Activated CD4-positive, alpha-beta T cell treated with anti-CD3 and anti-CD28 coated beads for 36 hours (primary cell): Measurements from ENCODE around the gene KANSL3. TPM values are rescaled to one million over a fixed set of nuclear protein-coding genes. Genes with fewer than 3 reads are reported as not detected.
A peak's percentile ranks its signal among the peaks of the same experiment; 100 is the strongest.
"Not testable (repeated sequence)": the region's sequence is repeated elsewhere in the genome, so short reads cannot be mapped to it uniquely, and the experiment has no call there.

Source experiments
- ATAC-seq: fragments of 200-7000 bp; cut with Tn5 transposase; one replicate; pipeline ENCODE4 v1.10.0; 2021; ENCODE audit warnings: mild to moderate bottlenecking, moderate library complexity
- CTCF ChIA-PET: fragments of 350-600 bp; sonication (Branson Sonifier 250); formaldehyde crosslinking; loops from one replicate; lab custom pipeline; 2021; ENCODE audit warnings: antibody characterized with exemption; lab: Charles Lee
- POLR2A ChIA-PET: fragments of 350-600 bp; sonication (Branson Sonifier 250); formaldehyde crosslinking; loops from one replicate; lab custom pipeline; 2021; ENCODE audit warnings: antibody characterized with exemption, inconsistent platforms; lab: Charles Lee
- DNase-seq: peaks from one replicate; pipeline ENCODE4 v3.0.0-alpha.2; 2020
- H3K27ac Mint-ChIP-seq: one replicate; pipeline ENCODE4 v1.8.0; 2021; ENCODE audit warnings: mixed read lengths
- H3K27me3 Mint-ChIP-seq: one replicate; pipeline ENCODE4 v1.8.0; 2021; ENCODE audit warnings: mixed read lengths
- H3K36me3 Mint-ChIP-seq: one replicate; pipeline ENCODE4 v1.8.0; 2021; ENCODE audit warnings: low read depth, mixed read lengths
- H3K4me1 Mint-ChIP-seq: one replicate; pipeline ENCODE4 v1.8.0; 2021; ENCODE audit warnings: mixed read lengths
- H3K4me3 Mint-ChIP-seq: one replicate; pipeline ENCODE4 v1.8.0; 2021; ENCODE audit warnings: mild to moderate bottlenecking, moderate library complexity, mixed read lengths
- H3K9me3 Mint-ChIP-seq: one replicate; pipeline ENCODE4 v1.8.0; 2021; ENCODE audit warnings: low read depth, mixed read lengths
- intact Hi-C, 2 experiments: fragments of 100-400 bp; cut with DNase I in 1 of 2; cut with micrococcal nuclease in 1 of 2; formaldehyde crosslinking; loops; one replicate each; pipeline versions ENCODE4 v1.14.2 to v1.15.1; 2022 to 2024; cut with DNase I, micrococcal nuclease
- total RNA-seq, 2 experiments: library from RNA; stranded (reverse); gene quantifications; one replicate each; pipeline ENCODE4 v1.2.3, GENCODE V29; 2021

KANSL3 gene
- total RNA-seq, 2 experiments from 2014 or later = 33.9 to 39.1 TPM

GRCh38 chr2:96579422-96579821, 58.7 kb downstream of the KANSL3 start:
- Mint-ChIP-seq H3K9me3 (no peaks in the 10 kb centered on the region), H3K4me1 (no peaks in the 10 kb centered on the region), H3K27me3 (no peaks in the 10 kb centered on the region), H3K36me3 (peaks cover 2% of the 10 kb centered on the region), H3K4me3 (no peak overlapping the region), H3K27ac (no peak overlapping the region)
- ChIA-PET POLR2A (no interaction called here), CTCF (interaction anchor here (0.6 to 1.2 kb wide), 3 partner anchors 9 to 120 kb away, joined by 3 to 5 read pairs (median 3); no protein-coding TSS in a partner anchor)
- ATAC-seq (no peak), DNase-seq (no peak)
- intact Hi-C loops = no loop called here

GRCh38 chr2:96578731-96579130, 59.4 kb downstream of the KANSL3 start:
- ATAC-seq (no peak), DNase-seq (no peak)
- POLR2A ChIA-PET = no interaction called here
- H3K27me3 Mint-ChIP-seq = no peaks in the 10 kb centered on the region
- no peak overlapping the region for H3K4me3 Mint-ChIP-seq
- no peak overlapping the region for H3K27ac Mint-ChIP-seq
- H3K9me3 Mint-ChIP-seq = no peaks in the 10 kb centered on the region
- CTCF ChIA-PET = interaction anchor here (1.0 to 1.3 kb wide), 3 partner anchors 9 to 22 kb away, joined by 3 to 4 read pairs (median 3); no protein-coding TSS in a partner anchor
- no peaks in the 10 kb centered on the region for H3K36me3 Mint-ChIP-seq
- intact Hi-C loops = no loop called here
- no peaks in the 10 kb centered on the region for H3K4me1 Mint-ChIP-seq

- POLR2A ChIA-PET = no interaction called here
- Mint-ChIP-seq H3K36me3 (no peaks in the 10 kb centered on the region), H3K9me3 (no peaks in the 10 kb centered on the region), H3K27me3 (no peaks in the 10 kb centered on the region), H3K27ac (no peak overlapping the region), H3K4me1 (no peaks in the 10 kb centered on the region), H3K4me3 (no peak overlapping the region)
- ATAC-seq (no peak), DNase-seq (no peak)
- CTCF ChIA-PET = interaction anchor here (1.1 to 1.3 kb wide), 2 partner anchors 16 to 48 kb away, joined by 3 to 4 read pairs; no protein-coding TSS in a partner anchor
- intact Hi-C loops = no loop called here
Observed at GRCh38 chr2:96577501-96577900, 60.6 kb downstream of the KANSL3 start.

GRCh38 chr2:96575785-96576456, 62.2 kb downstream of the KANSL3 start:
- Mint-ChIP-seq H3K4me1 (no peaks in the 10 kb centered on the region), H3K36me3 (no peaks in the 10 kb centered on the region), H3K9me3 (no peaks in the 10 kb centered on the region), H3K4me3 (no peak overlapping the region), H3K27me3 (no peaks in the 10 kb centered on the region), H3K27ac (no peak overlapping the region)
- DNase-seq (no peak), ATAC-seq (no peak)
- ChIA-PET CTCF (no interaction called here), POLR2A (no interaction called here)
- intact Hi-C loops = no loop called here

- H3K27ac Mint-ChIP-seq = no peak overlapping the region
- intact Hi-C loops = no loop called here
- no peaks in the 10 kb centered on the region for H3K36me3 Mint-ChIP-seq
- no peaks in the 10 kb centered on the region for H3K9me3 Mint-ChIP-seq
- ChIA-PET POLR2A (no interaction called here), CTCF (no interaction called here)
- H3K4me3 Mint-ChIP-seq = no peak overlapping the region
- H3K4me1 Mint-ChIP-seq = no peaks in the 10 kb centered on the region
- H3K27me3 Mint-ChIP-seq = no peaks in the 10 kb centered on the region
- no peak for DNase-seq
- no peak for ATAC-seq
Observed at GRCh38 chr2:96574364-96574763, 63.7 kb downstream of the KANSL3 start.

- Mint-ChIP-seq H3K27ac (no peak overlapping the region), H3K4me3 (no peak overlapping the region), H3K4me1 (no peaks in the 10 kb centered on the region), H3K36me3 (no peaks in the 10 kb centered on the region), H3K27me3 (no peaks in the 10 kb centered on the region), H3K9me3 (no peaks in the 10 kb centered on the region)
- intact Hi-C loops = no loop called here
- no peak for ATAC-seq
- POLR2A ChIA-PET = no interaction called here
- DNase-seq = no peak
- CTCF ChIA-PET = no interaction called here
Observed at GRCh38 chr2:96568094-96568493, 70.0 kb downstream of the KANSL3 start.

- H3K36me3 Mint-ChIP-seq = no peaks in the 10 kb centered on the region
- no peaks in the 10 kb centered on the region for H3K4me1 Mint-ChIP-seq
- no peak overlapping the region for H3K4me3 Mint-ChIP-seq
- ChIA-PET CTCF (interaction anchor here (0.7 to 1.3 kb wide), 3 partner anchors 205 to 547 kb away, joined by 3 read pairs; no protein-coding TSS in a partner anchor), POLR2A (no interaction called here)
- intact Hi-C loops = no loop called here
- H3K27me3 Mint-ChIP-seq = no peaks in the 10 kb centered on the region
- H3K27ac Mint-ChIP-seq = no peak overlapping the region
- DNase-seq = no peak
- no peak for ATAC-seq
- no peaks in the 10 kb centered on the region for H3K9me3 Mint-ChIP-seq
Observed at GRCh38 chr2:96565111-96565510, 73.0 kb downstream of the KANSL3 start.

GRCh38 chr2:96564563-96564962, 73.5 kb downstream of the KANSL3 start:
- Mint-ChIP-seq H3K9me3 (no peaks in the 10 kb centered on the region), H3K27me3 (no peaks in the 10 kb centered on the region), H3K4me3 (no peak overlapping the region), H3K27ac (no peak overlapping the region), H3K4me1 (no peaks in the 10 kb centered on the region), H3K36me3 (no peaks in the 10 kb centered on the region)
- DNase-seq (no peak), ATAC-seq (no peak)
- intact Hi-C loops = no loop called here
- ChIA-PET POLR2A (no interaction called here), CTCF (interaction anchor here (0.7 to 0.8 kb wide), 2 partner anchors 205 to 448 kb away, joined by 3 read pairs; no protein-coding TSS in a partner anchor)

GRCh38 chr2:96564026-96564425, 74.1 kb downstream of the KANSL3 start:
- Mint-ChIP-seq H3K27ac (no peak overlapping the region), H3K4me1 (no peaks in the 10 kb centered on the region), H3K36me3 (no peaks in the 10 kb centered on the region), H3K4me3 (no peak overlapping the region), H3K9me3 (no peaks in the 10 kb centered on the region), H3K27me3 (no peaks in the 10 kb centered on the region)
- intact Hi-C loops = no loop called here
- ATAC-seq (no peak), DNase-seq (no peak)
- CTCF ChIA-PET = no interaction called here
- POLR2A ChIA-PET = no interaction called here

GRCh38 chr2:96558485-96558884, 79.6 kb downstream of the KANSL3 start:
- intact Hi-C loops = no loop called here
- Mint-ChIP-seq H3K27me3 (no peaks in the 10 kb centered on the region), H3K4me3 (no peak overlapping the region), H3K4me1 (peaks cover 19% of the 10 kb centered on the region), H3K9me3 (no peaks in the 10 kb centered on the region), H3K36me3 (peaks cover 2% of the 10 kb centered on the region), H3K27ac (no peak overlapping the region)
- ATAC-seq (no peak), DNase-seq (no peak)
- ChIA-PET POLR2A (interaction anchor here (6.5 kb wide), 1 partner anchor 20 kb away, joined by 58 read pairs; the partner anchor contains the start of gene ARID5A), CTCF (interaction anchor here (1.6 to 6.8 kb wide), 2 partner anchors 8 to 17 kb away, joined by 5 to 95 read pairs; partner anchors contain the start of gene ARID5A)

GRCh38 chr2:96558061-96558460, 80.1 kb downstream of the KANSL3 start:
- ChIA-PET CTCF (interaction anchor here (0.9 to 6.8 kb wide), 3 partner anchors 8 to 132 kb away, joined by 3 to 95 read pairs (median 5); partner anchors contain the start of gene ARID5A), POLR2A (interaction anchor here (6.5 kb wide), 1 partner anchor 19 kb away, joined by 58 read pairs; the partner anchor contains the start of gene ARID5A)
- Mint-ChIP-seq H3K4me3 (no peak overlapping the region), H3K9me3 (no peaks in the 10 kb centered on the region), H3K27me3 (no peaks in the 10 kb centered on the region), H3K36me3 (peaks cover 5% of the 10 kb centered on the region), H3K27ac (no peak overlapping the region), H3K4me1 (peaks cover 23% of the 10 kb centered on the region)
- intact Hi-C loops = no loop called here
- DNase-seq (no peak), ATAC-seq (no peak)

GRCh38 chr2:96557421-96557820, 80.7 kb downstream of the KANSL3 start:
- ChIA-PET POLR2A (interaction anchor here (0.6 to 6.5 kb wide), 2 partner anchors 19 to 361 kb away, joined by 7 to 58 read pairs; partner anchors contain the start of gene ARID5A), CTCF (interaction anchor here (0.7 to 6.8 kb wide), 12 partner anchors 9 to 252 kb away, joined by 3 to 95 read pairs (median 4); partner anchors contain the start of gene ARID5A)
- H3K36me3 Mint-ChIP-seq, ATAC-seq, H3K27me3 Mint-ChIP-seq, H3K9me3 Mint-ChIP-seq, H3K4me3 Mint-ChIP-seq, DNase-seq: not testable (repeated sequence)
- H3K27ac Mint-ChIP-seq = peak overlapping the region; percentile 58
- H3K4me1 Mint-ChIP-seq = peaks cover 26% of the 10 kb centered on the region
- intact Hi-C loops = loop anchor here in 1 of 2 experiments (1.0 kb wide), 1 partner anchor 21 kb away; the partner anchor contains the start of gene ARID5A
